Suprapubic skin (tissue), 4 donors: ENCODE measurements around the gene SMS. TPM values are rescaled to one million over a fixed set of nuclear protein-coding genes. Genes with fewer than 3 reads are reported as not detected.

Experiments used
- DNase-seq, 2 donors: peaks; one replicate each; pipeline ENCODE4 v3.0.0-alpha.2; 2019; ENCODE audit warnings: low spot score in 2 of 2
- H3K27ac ChIP-seq: fragments of 200-600 bp; sonication (generic); one replicate; pipeline ENCODE4 v1.5.1; 2019
- H3K27me3 ChIP-seq: fragments of 200-600 bp; sonication (generic); one replicate; pipeline ENCODE4 v1.5.1; 2019
- H3K36me3 ChIP-seq: fragments of 200-600 bp; sonication (generic); one replicate; pipeline ENCODE4 v1.5.1; 2019
- H3K4me1 ChIP-seq: fragments of 200-600 bp; sonication (generic); one replicate; pipeline ENCODE4 v1.5.1; 2019
- H3K4me3 ChIP-seq: fragments of 200-600 bp; sonication (generic); one replicate; pipeline ENCODE4 v1.5.1; 2019; ENCODE audit warnings: mild to moderate bottlenecking
- H3K9me3 ChIP-seq: fragments of 200-600 bp; sonication (generic); one replicate; pipeline ENCODE4 v1.5.1; 2019
- CTCF ChIP-seq, 2 donors: fragments of 200-600 bp in 1 of 2; fragments of 450-650 bp in 1 of 2; sonication (generic) in 1 of 2; IDR thresholded peaks; one replicate each; pipeline ENCODE4 v1.5.1; 2016 to 2019; ENCODE audit warnings: antibody characterized with exemption in 2 of 2, mild to moderate bottlenecking in 1 of 2, moderate library complexity in 1 of 2
- EP300 ChIP-seq: sonication (generic); formaldehyde crosslinking; IDR thresholded peaks from one replicate; pipeline ENCODE4 v1.6.1; 2017; ENCODE audit warnings: antibody characterized with exemption
- POLR2A ChIP-seq, 2 donors: fragments of 450-650 bp; IDR thresholded peaks; one replicate each; pipeline ENCODE4 v1.6.1; 2017; ENCODE audit warnings: antibody characterized with exemption in 2 of 2, mild to moderate bottlenecking in 2 of 2, moderate library complexity in 2 of 2
- POLR2AphosphoS5 ChIP-seq, 3 donors: sonication (generic); formaldehyde crosslinking; IDR thresholded peaks; one replicate each; pipeline ENCODE4 v1.6.1; 2017; ENCODE audit warnings: antibody characterized with exemption in 3 of 3
- WGBS: methylation state at CpG from one replicate; pipeline ENCODE4 v1.1.5; 2018; 5-methylcytosine and 5-hydroxymethylcytosine counted together
- total RNA-seq, 4 donors: library from RNA; depleted of rRNA; stranded (reverse); fragments of >200 nt; gene quantifications; one replicate each; pipeline ENCODE4 v1.1.0, GENCODE V29; 2016

Gene SMS
- total RNA-seq, 4 donors from 2014 or later, result 19.0 to 27.3 (median 26.3) TPM

- H3K4me3 ChIP-seq, result no peak overlapping the region
- no peak overlapping the region for H3K27ac ChIP-seq
- H3K36me3 ChIP-seq, result peaks cover 3% of the 10 kb centered on the region
- H3K4me1 ChIP-seq, result peaks cover 5% of the 10 kb centered on the region
- WGBS, result 82% methylated on average over 5 of the region's 5 CpGs
- H3K9me3 ChIP-seq, result no peaks in the 10 kb centered on the region
- no peaks in the 10 kb centered on the region for H3K27me3 ChIP-seq
- DNase-seq, result no peak
- TF ChIP-seq CTCF (IDR thresholded peaks at IDR 0.05), result no peak
- no peak for TF ChIP-seq POLR2A (IDR thresholded peaks at IDR 0.05)
- TF ChIP-seq EP300, result no peak
- TF ChIP-seq POLR2AphosphoS5 (IDR thresholded peaks at IDR 0.05), result no peak
These were observed 31.5 kb downstream of the SMS start for GRCh38 chrX:21972046-21972445.

- Histone ChIP-seq H3K27me3 (no peaks in the 10 kb centered on the region), H3K4me1 (peaks cover 5% of the 10 kb centered on the region), H3K9me3 (no peaks in the 10 kb centered on the region), H3K27ac (no peak overlapping the region), H3K4me3 (no peak overlapping the region), H3K36me3 (peaks cover 3% of the 10 kb centered on the region)
- WGBS, result 83% methylated on average over 7 of the region's 7 CpGs
- DNase-seq, result no peak
- TF ChIP-seq POLR2AphosphoS5 (IDR thresholded peaks at IDR 0.05) (no peak), EP300 (no peak), CTCF (IDR thresholded peaks at IDR 0.05) (no peak), POLR2A (IDR thresholded peaks at IDR 0.05) (no peak)
These were observed 32.2 kb downstream of the SMS start for GRCh38 chrX:21972721-21973120.

GRCh38 chrX:21973321-21974010, 33.0 kb downstream of the SMS start:
- Histone ChIP-seq H3K9me3 (no peaks in the 10 kb centered on the region), H3K27me3 (no peaks in the 10 kb centered on the region), H3K4me1 (peaks cover 5% of the 10 kb centered on the region), H3K27ac (no peak overlapping the region), H3K4me3 (no peak overlapping the region), H3K36me3 (peaks cover 3% of the 10 kb centered on the region)
- WGBS, result 71% methylated on average over 12 of the region's 12 CpGs
- no peak for TF ChIP-seq POLR2A (IDR thresholded peaks at IDR 0.05)
- no peak for TF ChIP-seq POLR2AphosphoS5 (IDR thresholded peaks at IDR 0.05)
- TF ChIP-seq CTCF (IDR thresholded peaks at IDR 0.05), result no peak
- no peak for TF ChIP-seq EP300
- DNase-seq, result no peak

GRCh38 chrX:21974011-21974385, 33.5 kb downstream of the SMS start:
- H3K4me3 ChIP-seq, result no peak overlapping the region

GRCh38 chrX:21975242-21975641, 34.7 kb downstream of the SMS start:
- H3K27me3 ChIP-seq, result no peaks in the 10 kb centered on the region
- peaks cover 5% of the 10 kb centered on the region for H3K4me1 ChIP-seq
- H3K4me3 ChIP-seq, result no peak overlapping the region
- WGBS, result 70% methylated on average over 3 of the region's 3 CpGs
- H3K36me3 ChIP-seq, result peaks cover 3% of the 10 kb centered on the region
- TF ChIP-seq EP300 (no peak), CTCF (IDR thresholded peaks at IDR 0.05) (no peak), POLR2A (IDR thresholded peaks at IDR 0.05) (no peak), POLR2AphosphoS5 (IDR thresholded peaks at IDR 0.05) (no peak)
- H3K9me3 ChIP-seq, result no peaks in the 10 kb centered on the region
- no peak overlapping the region for H3K27ac ChIP-seq
- DNase-seq, result no peak

More at GRCh38 chrX:21974011-21974385, 33.5 kb downstream of the SMS start:
- DNase-seq, result no peak
- WGBS, result 34% methylated on average over 2 of the region's 2 CpGs
- Histone ChIP-seq H3K9me3 (no peaks in the 10 kb centered on the region), H3K4me1 (peaks cover 5% of the 10 kb centered on the region), H3K27me3 (no peaks in the 10 kb centered on the region), H3K36me3 (peaks cover 3% of the 10 kb centered on the region), H3K27ac (no peak overlapping the region)
- TF ChIP-seq CTCF (IDR thresholded peaks at IDR 0.05), result no peak
- TF ChIP-seq EP300, result no peak
- TF ChIP-seq POLR2A (IDR thresholded peaks at IDR 0.05), result no peak
- no peak for TF ChIP-seq POLR2AphosphoS5 (IDR thresholded peaks at IDR 0.05)
